GM10248 (cell line): ENCODE results near the gene PALLD.

Source experiments
- CTCF ChIA-PET: fragments of 300-600 bp; sonication (Branson Sonifier 250); formaldehyde crosslinking; extraction: SDS; loops from one replicate; lab custom pipeline; 2021; ENCODE audit warnings: antibody characterized with exemption; lab: Yijun Ruan, JAX
- POLR2A ChIA-PET: fragments of 350-650 bp; sonication (Branson Sonifier 250); formaldehyde crosslinking; extraction: SDS; loops from one replicate; lab custom pipeline; 2020; ENCODE audit warnings: antibody characterized with exemption; lab: Yijun Ruan, JAX
- DNase-seq: peaks from one replicate; pipeline ENCODE4 v3.0.0; 2012; ENCODE audit errors: extremely low spot score
- CTCF ChIP-seq: IDR thresholded peaks from 2 replicates; pipeline ENCODE4 v1.5.1; 2012; ENCODE audit warnings: mild to moderate bottlenecking, low read depth; ENCODE audit errors: extremely low read depth, missing control alignments, control extremely low read depth

Gene PALLD

GRCh38 chr4:168555437-168555836, 58.6 kb downstream of the PALLD start:
- no peak for TF ChIP-seq CTCF
- ChIA-PET CTCF (interaction anchor here (1.3 kb wide), 1 partner anchor 11 kb away, joined by 4 read pairs; no protein-coding TSS in a partner anchor), POLR2A (no interaction called here)
- no peak for DNase-seq

DNA sequence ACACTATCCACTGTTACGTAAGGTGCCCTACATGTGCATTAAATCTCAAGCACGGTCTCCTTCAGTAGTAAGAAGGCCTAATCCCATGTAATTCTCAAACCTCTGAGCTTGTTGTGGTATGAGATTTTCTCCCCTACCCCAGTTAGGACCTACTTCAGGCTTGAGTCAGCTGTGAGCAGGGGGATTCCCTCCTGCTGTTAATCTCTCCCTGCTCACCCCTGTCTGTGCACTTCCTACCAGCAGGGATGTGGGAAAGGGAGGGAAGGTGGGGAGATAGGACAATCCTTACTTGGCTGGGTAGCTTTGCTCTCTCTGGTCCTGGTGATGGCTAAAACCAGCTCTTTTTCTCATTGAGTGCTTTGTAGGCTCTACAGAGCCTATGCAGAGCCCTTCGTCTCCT, 60.8 kb downstream of the PALLD start:
- no peak for TF ChIP-seq CTCF
- CTCF ChIA-PET, result interaction anchor here (1.2 kb wide), 1 partner anchor 8 kb away, joined by 5 read pairs; no protein-coding TSS in a partner anchor
- DNase-seq, result no peak
- POLR2A ChIA-PET, result no interaction called here

DNA sequence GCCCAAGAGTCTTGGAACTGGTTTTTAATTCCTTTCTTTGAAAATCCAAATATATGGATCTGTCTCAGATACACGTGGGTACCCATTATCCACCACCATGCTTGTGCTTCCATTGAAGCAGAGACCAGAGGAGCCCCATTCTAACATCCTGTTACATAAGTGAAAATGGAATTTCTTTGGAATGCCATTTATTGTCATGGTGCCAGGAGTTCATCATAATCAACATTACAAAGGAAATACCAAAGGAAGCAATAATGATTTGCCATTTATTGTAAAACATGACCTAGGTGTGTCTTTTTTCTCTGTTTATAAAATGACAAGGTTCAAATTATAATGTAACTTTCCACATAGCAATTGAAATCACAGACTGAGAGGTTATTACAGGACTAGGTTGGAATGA, 61.7 kb downstream of the PALLD start:
- POLR2A ChIA-PET, result no interaction called here
- CTCF ChIA-PET, result no interaction called here
- DNase-seq, result no peak
- TF ChIP-seq CTCF, result no peak

DNA sequence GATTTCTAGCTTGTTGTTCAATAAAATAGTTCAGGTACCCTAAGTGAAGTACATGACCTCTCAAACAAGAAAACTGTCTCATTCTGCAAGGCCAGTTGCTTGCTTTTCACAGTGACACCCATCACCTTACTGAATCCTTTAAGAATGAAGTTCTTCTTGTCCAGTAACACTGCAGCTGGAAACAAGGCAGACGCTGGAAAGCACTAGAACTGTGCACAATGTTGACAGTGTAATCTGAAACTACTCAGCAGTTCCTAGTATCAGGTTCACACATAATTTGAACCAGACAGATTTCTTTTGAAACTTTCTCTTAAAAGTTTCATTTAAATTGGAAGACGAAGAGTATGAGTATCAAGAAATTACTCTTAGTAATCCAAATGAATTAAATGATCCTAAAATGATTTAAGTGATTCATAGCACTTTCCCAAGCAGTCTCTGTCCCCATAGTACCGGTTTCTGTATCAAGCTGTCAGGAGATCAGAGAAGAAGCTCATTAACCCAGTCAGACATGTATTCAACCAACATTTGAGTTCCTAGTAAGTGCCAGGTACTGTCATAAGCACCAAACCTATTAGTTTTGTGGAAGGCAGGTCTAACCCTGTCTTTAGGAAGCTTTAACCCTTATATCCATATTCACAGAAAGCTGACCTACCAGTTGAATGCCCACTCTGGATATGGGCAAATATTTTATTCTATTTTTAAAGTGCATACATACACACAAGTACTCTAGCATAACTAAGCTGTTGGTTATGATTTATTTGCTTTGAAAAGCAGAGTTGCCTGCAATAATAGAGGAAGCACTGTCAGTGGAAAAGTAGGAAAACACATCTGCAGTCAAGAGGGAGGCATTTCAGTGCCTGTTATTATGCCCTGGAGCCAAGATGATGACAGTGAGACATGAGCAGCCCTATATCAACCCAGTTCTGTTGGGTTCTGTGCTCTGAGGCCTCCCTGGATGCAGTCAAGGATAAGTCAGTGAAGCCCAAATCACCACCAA, 63.6 kb downstream of the PALLD start:
- ChIA-PET POLR2A (no interaction called here), CTCF (interaction anchor here (1.1 kb wide), 2 partner anchors 15 to 81 kb away, joined by 3 read pairs; no protein-coding TSS in a partner anchor)
- no peak for TF ChIP-seq CTCF
- no peak for DNase-seq

- TF ChIP-seq CTCF, result no peak
- ChIA-PET POLR2A (no interaction called here), CTCF (no interaction called here)
- no peak for DNase-seq
Observed at GRCh38 chr4:168562041-168562571, 65.3 kb downstream of the PALLD start.

GRCh38 chr4:168564023-168564422, 67.2 kb downstream of the PALLD start:
- no peak for DNase-seq
- CTCF ChIA-PET, result no interaction called here
- TF ChIP-seq CTCF, result no peak
- POLR2A ChIA-PET, result no interaction called here
